SK-N-SH treated with all-trans-retinoic acid at 6 μM for 48 hours (cell line): ENCODE measurements around the gene DHPS.

Experiments used
- POU6F1 ChIP-seq: fragments of 250-450 bp; sonication (Bioruptor Pico); IDR thresholded peaks from 2 replicates; pipeline ENCODE4 v1.8.0; 2021; ENCODE audit warnings: low read depth, mild to moderate bottlenecking, moderate library complexity, borderline replicate concordance
- ZFP3 ChIP-seq: fragments of 250-450 bp; sonication (Bioruptor Pico); IDR thresholded peaks from 2 replicates; pipeline ENCODE4 v1.5.0; 2020; ENCODE audit warnings: mild to moderate bottlenecking, moderate library complexity
- TF ChIP-seq, protein P1 (sequence below): fragments of 250-450 bp; sonication (Bioruptor Pico); IDR thresholded peaks from 2 replicates; pipeline ENCODE4 v1.8.0; 2020; ENCODE audit warnings: mild to moderate bottlenecking, moderate library complexity, borderline replicate concordance

DNA sequence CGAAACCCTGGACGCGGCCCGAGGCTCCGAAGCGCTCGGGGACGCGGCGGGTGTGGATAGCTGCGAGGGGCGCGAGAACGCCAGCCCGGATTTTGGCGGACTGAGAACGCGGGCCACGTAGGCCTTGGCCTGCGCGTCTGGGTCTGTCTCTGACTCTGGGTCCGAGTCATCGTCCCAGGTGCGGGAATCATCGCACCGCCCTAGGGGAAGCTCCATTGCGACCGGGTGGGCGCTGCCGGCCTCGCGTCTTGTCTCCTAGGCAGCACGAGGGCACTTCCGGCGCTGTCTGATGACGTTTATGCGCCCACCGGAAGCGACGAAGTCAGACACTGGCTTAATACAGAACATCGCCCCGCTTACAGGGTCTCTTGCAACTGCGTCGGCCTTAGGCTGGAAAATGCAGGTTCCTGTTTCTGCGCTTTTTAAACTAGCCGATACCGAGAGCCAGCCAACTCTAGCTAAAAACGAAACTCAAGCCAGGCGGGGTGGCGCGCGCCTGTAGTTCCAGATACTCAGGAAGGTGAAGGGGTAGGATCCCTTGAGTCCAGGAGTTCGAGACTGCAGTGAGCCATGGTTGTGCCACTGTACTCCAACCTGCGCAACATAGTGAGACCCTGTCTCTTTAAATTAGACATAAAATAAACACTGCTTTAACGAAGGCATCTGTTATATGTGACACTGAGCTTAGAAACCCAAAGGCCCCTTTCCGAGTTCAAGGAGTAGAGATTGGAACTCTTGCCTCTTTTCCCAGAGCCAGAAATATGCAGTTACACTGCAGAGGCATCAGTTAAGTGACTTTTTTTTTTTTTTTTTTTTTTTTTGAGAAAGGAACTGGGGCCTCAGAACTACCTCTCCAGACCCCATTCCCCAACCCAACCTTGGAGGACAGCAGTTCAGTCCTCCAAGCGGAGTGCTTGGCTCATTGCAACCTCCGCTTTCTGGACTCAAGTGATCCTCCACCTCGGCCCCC is 15.0 kb upstream of the DHPS start, which contains the start of gene FBXW9:
- no peak for TF ChIP-seq ZFP3
- TF ChIP-seq POU6F1 (CRISPR knock-in tag), result no peak
- TF ChIP-seq, protein P1, sequence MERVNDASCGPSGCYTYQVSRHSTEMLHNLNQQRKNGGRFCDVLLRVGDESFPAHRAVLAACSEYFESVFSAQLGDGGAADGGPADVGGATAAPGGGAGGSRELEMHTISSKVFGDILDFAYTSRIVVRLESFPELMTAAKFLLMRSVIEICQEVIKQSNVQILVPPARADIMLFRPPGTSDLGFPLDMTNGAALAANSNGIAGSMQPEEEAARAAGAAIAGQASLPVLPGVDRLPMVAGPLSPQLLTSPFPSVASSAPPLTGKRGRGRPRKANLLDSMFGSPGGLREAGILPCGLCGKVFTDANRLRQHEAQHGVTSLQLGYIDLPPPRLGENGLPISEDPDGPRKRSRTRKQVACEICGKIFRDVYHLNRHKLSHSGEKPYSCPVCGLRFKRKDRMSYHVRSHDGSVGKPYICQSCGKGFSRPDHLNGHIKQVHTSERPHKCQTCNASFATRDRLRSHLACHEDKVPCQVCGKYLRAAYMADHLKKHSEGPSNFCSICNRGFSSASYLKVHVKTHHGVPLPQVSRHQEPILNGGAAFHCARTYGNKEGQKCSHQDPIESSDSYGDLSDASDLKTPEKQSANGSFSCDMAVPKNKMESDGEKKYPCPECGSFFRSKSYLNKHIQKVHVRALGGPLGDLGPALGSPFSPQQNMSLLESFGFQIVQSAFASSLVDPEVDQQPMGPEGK (CRISPR knock-in tag), result no peak
